ENCODE data around the gene SDHB. TPM values are rescaled to one million over a fixed set of nuclear protein-coding genes. Genes with fewer than 3 reads are reported as not detected.

Gene SDHB
- total RNA-seq, 2 donors from 2014 or later, result 93.0 to 113 TPM

DNA sequence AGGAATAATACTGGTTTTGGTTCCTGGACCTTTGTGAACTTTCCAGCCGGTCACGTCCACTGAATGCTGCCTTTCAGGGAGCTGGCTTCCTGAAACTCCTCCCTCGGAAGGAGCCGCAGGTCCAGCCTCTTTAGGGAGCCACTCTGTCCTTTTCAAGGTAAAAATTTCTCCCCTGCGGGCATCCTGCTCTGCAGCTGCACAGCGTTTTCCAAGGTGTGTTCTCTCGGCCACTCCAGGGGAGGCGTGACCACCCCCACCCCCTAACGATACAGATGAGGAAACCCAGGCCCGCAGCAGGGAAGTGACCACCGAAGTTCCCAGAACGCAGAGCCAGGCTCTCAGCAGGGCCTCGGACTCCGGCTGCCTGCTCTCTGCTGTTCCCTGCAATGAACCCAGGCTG, 44.0 kb upstream of the SDHB start:
- TF ChIP-seq, protein P1, sequence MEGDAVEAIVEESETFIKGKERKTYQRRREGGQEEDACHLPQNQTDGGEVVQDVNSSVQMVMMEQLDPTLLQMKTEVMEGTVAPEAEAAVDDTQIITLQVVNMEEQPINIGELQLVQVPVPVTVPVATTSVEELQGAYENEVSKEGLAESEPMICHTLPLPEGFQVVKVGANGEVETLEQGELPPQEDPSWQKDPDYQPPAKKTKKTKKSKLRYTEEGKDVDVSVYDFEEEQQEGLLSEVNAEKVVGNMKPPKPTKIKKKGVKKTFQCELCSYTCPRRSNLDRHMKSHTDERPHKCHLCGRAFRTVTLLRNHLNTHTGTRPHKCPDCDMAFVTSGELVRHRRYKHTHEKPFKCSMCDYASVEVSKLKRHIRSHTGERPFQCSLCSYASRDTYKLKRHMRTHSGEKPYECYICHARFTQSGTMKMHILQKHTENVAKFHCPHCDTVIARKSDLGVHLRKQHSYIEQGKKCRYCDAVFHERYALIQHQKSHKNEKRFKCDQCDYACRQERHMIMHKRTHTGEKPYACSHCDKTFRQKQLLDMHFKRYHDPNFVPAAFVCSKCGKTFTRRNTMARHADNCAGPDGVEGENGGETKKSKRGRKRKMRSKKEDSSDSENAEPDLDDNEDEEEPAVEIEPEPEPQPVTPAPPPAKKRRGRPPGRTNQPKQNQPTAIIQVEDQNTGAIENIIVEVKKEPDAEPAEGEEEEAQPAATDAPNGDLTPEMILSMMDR (IDR thresholded peaks at IDR 0.05), result no peak
- TF ChIP-seq POLR2AphosphoS5 (IDR thresholded peaks at IDR 0.05) (no peak), POLR2A (IDR thresholded peaks at IDR 0.05) (no peak)
- DNase-seq (ENCODE audit: low spot score), result no peak
- no peaks in the 10 kb centered on the region for H3K36me3 ChIP-seq
- no peaks in the 10 kb centered on the region for H3K4me1 ChIP-seq (replicated peaks)
- no peaks in the 10 kb centered on the region for H3K9me3 ChIP-seq
- WGBS, result 70% methylated on average over 14 of the region's 14 CpGs
- H3K27ac ChIP-seq, result peak overlapping the region in 1 of 2 donors; percentile 48
- H3K27me3 ChIP-seq (replicated peaks; ENCODE audit: insufficient read depth), result no peaks in the 10 kb centered on the region
- intact Hi-C loops (cut with DNase I), result no loop called here
- H3K4me3 ChIP-seq, result no peak overlapping the region

DNA sequence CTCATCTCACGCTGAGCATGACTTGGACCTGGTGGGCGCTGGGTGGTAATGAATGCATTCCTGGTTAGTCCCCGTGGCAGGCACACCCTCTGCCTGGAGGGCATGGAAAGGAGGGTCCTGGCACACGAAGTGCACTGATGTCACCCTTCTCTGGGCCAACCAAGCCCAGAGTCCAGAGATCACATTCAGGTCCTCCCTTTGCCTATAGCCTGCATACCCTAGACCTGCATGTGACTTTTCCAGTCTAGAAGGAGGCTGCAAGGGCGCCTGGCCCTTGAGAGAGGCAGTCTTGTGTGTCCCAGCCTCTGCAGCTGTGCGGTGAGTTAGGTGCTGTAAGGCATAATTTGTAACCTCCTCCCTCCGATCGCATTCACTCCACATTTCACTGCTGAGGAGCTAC, 43.3 kb upstream of the SDHB start:
- Histone ChIP-seq H3K27ac (no peak overlapping the region), H3K4me3 (no peak overlapping the region), H3K4me1 (replicated peaks) (no peaks in the 10 kb centered on the region), H3K9me3 (no peaks in the 10 kb centered on the region), H3K27me3 (replicated peaks; ENCODE audit: insufficient read depth) (no peaks in the 10 kb centered on the region), H3K36me3 (no peaks in the 10 kb centered on the region)
- TF ChIP-seq POLR2A (IDR thresholded peaks at IDR 0.05) (no peak), POLR2AphosphoS5 (IDR thresholded peaks at IDR 0.05) (no peak)
- TF ChIP-seq, protein P1 (IDR thresholded peaks at IDR 0.05), result no peak
- DNase-seq (ENCODE audit: low spot score), result no peak
- WGBS, result 68% methylated on average over 8 of the region's 8 CpGs
- intact Hi-C loops (cut with DNase I), result no loop called here

DNA sequence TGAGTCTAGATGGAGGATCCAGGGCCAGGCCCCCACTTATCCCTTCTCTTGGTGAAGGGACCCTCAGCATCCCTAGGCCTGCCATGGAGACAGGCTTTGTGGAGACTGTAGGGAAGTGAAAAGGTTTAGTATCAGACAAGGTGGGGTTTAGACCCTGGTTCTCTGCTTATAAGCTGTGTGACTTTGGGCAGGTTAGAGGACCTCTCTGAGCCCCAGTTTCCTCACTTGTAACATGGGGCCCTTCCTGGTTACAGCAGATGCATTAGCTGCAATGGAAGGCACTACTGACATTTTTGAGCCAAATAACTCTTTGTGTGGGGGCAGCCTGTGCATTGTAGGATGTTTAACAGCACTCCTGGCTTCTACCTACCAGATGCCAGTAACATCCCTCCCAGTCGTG, 42.8 kb upstream of the SDHB start:
- Histone ChIP-seq H3K27me3 (replicated peaks; ENCODE audit: insufficient read depth) (no peaks in the 10 kb centered on the region), H3K4me1 (replicated peaks) (no peaks in the 10 kb centered on the region), H3K9me3 (no peaks in the 10 kb centered on the region), H3K4me3 (no peak overlapping the region), H3K27ac (no peak overlapping the region), H3K36me3 (no peaks in the 10 kb centered on the region)
- intact Hi-C loops (cut with DNase I), result no loop called here
- WGBS, result 0% methylated on average over 1 of the region's 1 CpG
- no peak for TF ChIP-seq POLR2AphosphoS5 (IDR thresholded peaks at IDR 0.05)
- no peak for TF ChIP-seq POLR2A (IDR thresholded peaks at IDR 0.05)
- TF ChIP-seq, protein P1 (IDR thresholded peaks at IDR 0.05), result no peak
- no peak for DNase-seq (ENCODE audit: low spot score)

DNA sequence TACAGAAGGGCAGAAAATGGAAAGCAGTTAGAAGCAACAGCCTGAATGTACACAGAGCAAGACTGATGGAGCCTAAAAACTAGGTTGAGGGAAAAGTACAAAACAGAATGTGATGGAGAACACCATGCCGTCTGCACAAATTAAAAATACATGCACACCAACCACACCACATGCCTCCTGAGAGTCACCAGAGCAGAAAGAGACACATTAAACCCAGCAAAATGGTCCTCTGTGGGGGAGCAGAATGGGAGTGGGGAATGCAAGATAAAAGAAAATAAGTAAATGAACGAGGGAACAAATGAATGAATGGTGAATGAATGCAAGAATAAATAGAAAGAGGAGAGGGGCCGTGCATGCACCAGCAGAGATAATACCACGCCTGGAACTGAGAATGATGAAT, 41.3 kb upstream of the SDHB start:
- Histone ChIP-seq H3K27ac (no peak overlapping the region), H3K4me3 (no peak overlapping the region), H3K27me3 (replicated peaks; ENCODE audit: insufficient read depth) (no peaks in the 10 kb centered on the region), H3K4me1 (replicated peaks) (no peaks in the 10 kb centered on the region), H3K9me3 (no peaks in the 10 kb centered on the region), H3K36me3 (no peaks in the 10 kb centered on the region)
- 46% methylated on average over 4 of the region's 4 CpGs for WGBS
- no peak for DNase-seq (ENCODE audit: low spot score)
- TF ChIP-seq, protein P1 (IDR thresholded peaks at IDR 0.05), result no peak
- TF ChIP-seq POLR2A (IDR thresholded peaks at IDR 0.05), result no peak
- no peak for TF ChIP-seq POLR2AphosphoS5 (IDR thresholded peaks at IDR 0.05)
- intact Hi-C loops (cut with DNase I), result no loop called here

DNA sequence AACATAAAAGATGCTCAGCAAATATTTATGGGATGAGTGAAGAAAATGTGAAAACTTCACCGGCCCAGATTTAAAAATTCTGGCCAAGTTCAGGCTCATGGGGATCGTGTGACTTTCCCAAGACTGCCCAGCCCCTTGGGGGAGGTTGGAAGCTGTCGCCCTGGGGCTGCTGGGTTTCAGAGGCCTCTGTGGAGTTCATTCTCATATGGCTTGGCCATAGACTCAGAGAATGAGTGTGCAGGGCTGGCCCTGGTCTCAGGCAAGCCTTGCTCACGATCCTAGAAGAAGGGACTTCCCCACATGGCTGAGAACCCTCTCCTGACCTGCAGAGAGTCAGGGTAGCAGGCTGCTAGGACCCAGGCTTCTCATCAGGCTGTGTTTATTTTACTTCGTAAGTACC, 40.8 kb upstream of the SDHB start:
- Histone ChIP-seq H3K4me1 (replicated peaks) (no peaks in the 10 kb centered on the region), H3K4me3 (no peak overlapping the region), H3K27me3 (replicated peaks; ENCODE audit: insufficient read depth) (no peaks in the 10 kb centered on the region), H3K27ac (no peak overlapping the region), H3K36me3 (no peaks in the 10 kb centered on the region), H3K9me3 (no peaks in the 10 kb centered on the region)
- intact Hi-C loops (cut with DNase I), result no loop called here
- no peak for DNase-seq (ENCODE audit: low spot score)
- TF ChIP-seq POLR2AphosphoS5 (IDR thresholded peaks at IDR 0.05), result no peak
- TF ChIP-seq, protein P1 (IDR thresholded peaks at IDR 0.05), result no peak
- no peak for TF ChIP-seq POLR2A (IDR thresholded peaks at IDR 0.05)
- WGBS, result 69% methylated on average over 5 of the region's 5 CpGs

All from prostate gland (tissue), 2 donors.